GM23338 (cell line): Measurements from ENCODE around the gene CEPT1. TPM values are rescaled to one million over a fixed set of nuclear protein-coding genes. Genes with fewer than 3 reads are reported as not detected.

Experiments used
- ATAC-seq: fragments of 200-7000 bp; cut with Tn5 transposase; 3 replicates; pipeline ENCODE4 v1.9.1; 2020
- DNase-seq: peaks from one replicate; pipeline ENCODE4 v3.0.0-alpha.2; 2015; ENCODE audit warnings: low spot score
- H2AFZ ChIP-seq: fragments of 200-600 bp; sonication (generic); 2 replicates; pipeline ENCODE4 v1.8.0; 2016; ENCODE audit warnings: antibody characterized with exemption, mild to moderate bottlenecking, moderate library complexity
- H3F3A ChIP-seq: fragments of 200-600 bp; sonication (generic); replicated peaks from 2 replicates; pipeline ENCODE4 v1.8.0; 2017; ENCODE audit warnings: antibody characterized with exemption, mixed run types, low read depth
- H3K27ac ChIP-seq: fragments of 200-600 bp; sonication (generic); 2 replicates; pipeline ENCODE4 v1.6.1; 2016; ENCODE audit warnings: low read depth
- H3K27me3 ChIP-seq: fragments of 200-600 bp; sonication (generic); 2 replicates; pipeline ENCODE4 v1.8.0; 2016; ENCODE audit warnings: mild to moderate bottlenecking, mixed run types, moderate library complexity; ENCODE audit not compliant: insufficient read depth
- H3K36me3 ChIP-seq: fragments of 200-600 bp; sonication (generic); 2 replicates; pipeline ENCODE4 v1.8.0; 2016; ENCODE audit warnings: mild to moderate bottlenecking; ENCODE audit not compliant: insufficient read depth
- H3K4me1 ChIP-seq: fragments of 200-600 bp; sonication (generic); 2 replicates; pipeline ENCODE4 v1.8.0; 2016; ENCODE audit warnings: mild to moderate bottlenecking, moderate library complexity; ENCODE audit not compliant: insufficient read depth
- H3K4me2 ChIP-seq: fragments of 200-600 bp; sonication (generic); 2 replicates; pipeline ENCODE4 v1.7.1; 2017; ENCODE audit warnings: mixed run types
- H3K4me3 ChIP-seq: fragments of 200-600 bp; sonication (generic); 2 replicates; pipeline ENCODE4 v1.6.1; 2016; ENCODE audit warnings: mixed run types
- H3K79me2 ChIP-seq: fragments of 200-600 bp; sonication (generic); replicated peaks from 2 replicates; pipeline ENCODE4 v1.8.0; 2017; ENCODE audit warnings: mild to moderate bottlenecking; ENCODE audit not compliant: insufficient read depth
- H3K9me2 ChIP-seq: fragments of 200-600 bp; sonication (generic); 2 replicates; pipeline ENCODE4 v1.8.0; 2017; ENCODE audit not compliant: insufficient read depth
- H4K20me1 ChIP-seq: fragments of 200-600 bp; sonication (generic); replicated peaks from 2 replicates; pipeline ENCODE4 v1.8.0; 2017; ENCODE audit warnings: mild to moderate bottlenecking; ENCODE audit not compliant: insufficient read depth
- H3K27ac Mint-ChIP-seq: 2 replicates; pipeline ENCODE4 v1.8.0; 2020; ENCODE audit warnings: inconsistent platforms, mild to moderate bottlenecking, moderate library complexity, mixed read lengths
- H3K27me3 Mint-ChIP-seq: 3 replicates; pipeline ENCODE4 v1.8.0; 2022; ENCODE audit warnings: low read depth, mild to moderate bottlenecking, moderate library complexity, mixed read lengths, inconsistent platforms; ENCODE audit not compliant: insufficient read depth, poor library complexity
- H3K36me3 Mint-ChIP-seq: 3 replicates; pipeline ENCODE4 v1.8.0; 2021; ENCODE audit warnings: low read depth, mild to moderate bottlenecking, inconsistent platforms, moderate library complexity, mixed read lengths
- H3K4me1 Mint-ChIP-seq: 3 replicates; pipeline ENCODE4 v1.8.0; 2020; ENCODE audit warnings: mild to moderate bottlenecking, inconsistent platforms, mixed read lengths
- H3K4me3 Mint-ChIP-seq: 3 replicates; pipeline ENCODE4 v1.8.0; 2021; ENCODE audit warnings: moderate library complexity, mild to moderate bottlenecking, inconsistent platforms, mixed read lengths
- H3K9me3 Mint-ChIP-seq: 3 replicates; pipeline ENCODE4 v1.8.0; 2020; ENCODE audit warnings: moderate library complexity, mild to moderate bottlenecking, inconsistent platforms, mixed read lengths
- EZH2 ChIP-seq: fragments of 200-600 bp; sonication (generic); IDR thresholded peaks from one replicate; pipeline ENCODE4 v1.8.0; 2017; ENCODE audit warnings: antibody characterized with exemption, mild to moderate bottlenecking, low read depth; ENCODE audit not compliant: unreplicated experiment
- EZH2phosphoT487 ChIP-seq: fragments of 200-600 bp; sonication (generic); IDR thresholded peaks from one replicate; pipeline ENCODE4 v1.8.1; 2018; ENCODE audit warnings: antibody characterized with exemption; ENCODE audit not compliant: unreplicated experiment
- POLR2AphosphoS5 ChIP-seq: IDR thresholded peaks from 2 replicates; pipeline ENCODE4 v1.6.1; 2016; ENCODE audit warnings: antibody characterized with exemption, low read depth
- ZNF331 ChIP-seq: fragments of 250-450 bp; sonication (Bioruptor Pico); IDR thresholded peaks from 2 replicates; pipeline ENCODE4 v1.5.0; 2020; ENCODE audit warnings: low read depth, mild to moderate bottlenecking, moderate library complexity
- polyA plus RNA-seq: library from polyadenylated mRNA; unstranded; fragments of >200 nt; fragmentation: Nextera tagmentation; extraction: Ambion mirVana; gene quantifications from 2 replicates; pipeline ENCODE4 v1.2.1, GENCODE V29; 2016
- total RNA-seq: library from RNA; depleted of rRNA; stranded (reverse); fragments of >200 nt; shearing (Covaris generic); gene quantifications from 2 replicates; pipeline ENCODE4 v1.2.3, GENCODE V29; 2014
- TF ChIP-seq, protein P1 (sequence below): IDR thresholded peaks from 2 replicates; pipeline ENCODE4 v1.6.1; 2016; ENCODE audit warnings: antibody characterized with exemption
- TF ChIP-seq, protein P2 (sequence below): IDR thresholded peaks from one replicate; pipeline ENCODE4 v1.6.1; 2018; ENCODE audit warnings: antibody characterized with exemption; ENCODE audit not compliant: unreplicated experiment
- TF ChIP-seq, protein P3 (sequence below), 2 experiments: fragments of 200-600 bp in 1 of 2; sonication (generic) in 1 of 2; conservative IDR thresholded peaks; 2 replicates each; pipeline versions ENCODE4 v1.5.1 to v1.6.1; 2016 to 2017; ENCODE audit warnings: antibody characterized with exemption in 2 of 2, low read depth in 2 of 2, mild to moderate bottlenecking in 2 of 2, moderate library complexity in 1 of 2

Gene CEPT1
- total and polyA plus RNA-seq, 2 experiments from 2014 or later, result 17.3 to 39.5 TPM

DNA sequence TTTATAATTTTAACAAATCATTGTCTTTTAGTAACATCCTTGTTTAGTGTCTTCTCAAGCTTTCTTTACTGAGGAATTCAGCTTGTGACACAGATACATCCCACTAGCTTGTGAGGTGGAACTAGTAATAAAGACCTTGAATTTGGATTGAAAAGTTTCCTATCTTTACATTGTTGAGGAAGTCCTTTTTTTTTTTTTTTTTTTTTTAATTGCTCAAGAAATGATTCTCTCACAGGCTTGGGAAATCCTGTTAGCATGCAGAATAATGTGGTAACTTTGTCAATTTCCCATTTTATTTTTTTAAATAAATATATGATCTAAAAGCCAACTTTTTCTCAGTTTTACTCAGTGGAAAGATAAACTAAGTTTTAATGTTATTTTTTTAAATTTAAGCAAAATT, 44.6 kb downstream of the CEPT1 start:
- no peaks in the 10 kb centered on the region for H4K20me1 ChIP-seq
- H3K4me2 ChIP-seq, result no peak overlapping the region
- H3K4me1 Mint-ChIP-seq, result no peaks in the 10 kb centered on the region
- peaks cover 44% of the 10 kb centered on the region for H3K36me3 Mint-ChIP-seq
- H3K27me3 Mint-ChIP-seq, result no peaks in the 10 kb centered on the region
- H3K9me2 ChIP-seq, result no peaks in the 10 kb centered on the region; the same call in 1 of the 2 replicates
- H3K4me3 Mint-ChIP-seq, result no peak overlapping the region
- TF ChIP-seq, protein P1, sequence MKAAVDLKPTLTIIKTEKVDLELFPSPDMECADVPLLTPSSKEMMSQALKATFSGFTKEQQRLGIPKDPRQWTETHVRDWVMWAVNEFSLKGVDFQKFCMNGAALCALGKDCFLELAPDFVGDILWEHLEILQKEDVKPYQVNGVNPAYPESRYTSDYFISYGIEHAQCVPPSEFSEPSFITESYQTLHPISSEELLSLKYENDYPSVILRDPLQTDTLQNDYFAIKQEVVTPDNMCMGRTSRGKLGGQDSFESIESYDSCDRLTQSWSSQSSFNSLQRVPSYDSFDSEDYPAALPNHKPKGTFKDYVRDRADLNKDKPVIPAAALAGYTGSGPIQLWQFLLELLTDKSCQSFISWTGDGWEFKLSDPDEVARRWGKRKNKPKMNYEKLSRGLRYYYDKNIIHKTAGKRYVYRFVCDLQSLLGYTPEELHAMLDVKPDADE, result no peak
- TF ChIP-seq, protein P2, sequence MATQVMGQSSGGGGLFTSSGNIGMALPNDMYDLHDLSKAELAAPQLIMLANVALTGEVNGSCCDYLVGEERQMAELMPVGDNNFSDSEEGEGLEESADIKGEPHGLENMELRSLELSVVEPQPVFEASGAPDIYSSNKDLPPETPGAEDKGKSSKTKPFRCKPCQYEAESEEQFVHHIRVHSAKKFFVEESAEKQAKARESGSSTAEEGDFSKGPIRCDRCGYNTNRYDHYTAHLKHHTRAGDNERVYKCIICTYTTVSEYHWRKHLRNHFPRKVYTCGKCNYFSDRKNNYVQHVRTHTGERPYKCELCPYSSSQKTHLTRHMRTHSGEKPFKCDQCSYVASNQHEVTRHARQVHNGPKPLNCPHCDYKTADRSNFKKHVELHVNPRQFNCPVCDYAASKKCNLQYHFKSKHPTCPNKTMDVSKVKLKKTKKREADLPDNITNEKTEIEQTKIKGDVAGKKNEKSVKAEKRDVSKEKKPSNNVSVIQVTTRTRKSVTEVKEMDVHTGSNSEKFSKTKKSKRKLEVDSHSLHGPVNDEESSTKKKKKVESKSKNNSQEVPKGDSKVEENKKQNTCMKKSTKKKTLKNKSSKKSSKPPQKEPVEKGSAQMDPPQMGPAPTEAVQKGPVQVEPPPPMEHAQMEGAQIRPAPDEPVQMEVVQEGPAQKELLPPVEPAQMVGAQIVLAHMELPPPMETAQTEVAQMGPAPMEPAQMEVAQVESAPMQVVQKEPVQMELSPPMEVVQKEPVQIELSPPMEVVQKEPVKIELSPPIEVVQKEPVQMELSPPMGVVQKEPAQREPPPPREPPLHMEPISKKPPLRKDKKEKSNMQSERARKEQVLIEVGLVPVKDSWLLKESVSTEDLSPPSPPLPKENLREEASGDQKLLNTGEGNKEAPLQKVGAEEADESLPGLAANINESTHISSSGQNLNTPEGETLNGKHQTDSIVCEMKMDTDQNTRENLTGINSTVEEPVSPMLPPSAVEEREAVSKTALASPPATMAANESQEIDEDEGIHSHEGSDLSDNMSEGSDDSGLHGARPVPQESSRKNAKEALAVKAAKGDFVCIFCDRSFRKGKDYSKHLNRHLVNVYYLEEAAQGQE, result no peak
- TF ChIP-seq EZH2 (no peak), EZH2phosphoT487 (no peak), POLR2AphosphoS5 (no peak)
- TF ChIP-seq, protein P3, sequence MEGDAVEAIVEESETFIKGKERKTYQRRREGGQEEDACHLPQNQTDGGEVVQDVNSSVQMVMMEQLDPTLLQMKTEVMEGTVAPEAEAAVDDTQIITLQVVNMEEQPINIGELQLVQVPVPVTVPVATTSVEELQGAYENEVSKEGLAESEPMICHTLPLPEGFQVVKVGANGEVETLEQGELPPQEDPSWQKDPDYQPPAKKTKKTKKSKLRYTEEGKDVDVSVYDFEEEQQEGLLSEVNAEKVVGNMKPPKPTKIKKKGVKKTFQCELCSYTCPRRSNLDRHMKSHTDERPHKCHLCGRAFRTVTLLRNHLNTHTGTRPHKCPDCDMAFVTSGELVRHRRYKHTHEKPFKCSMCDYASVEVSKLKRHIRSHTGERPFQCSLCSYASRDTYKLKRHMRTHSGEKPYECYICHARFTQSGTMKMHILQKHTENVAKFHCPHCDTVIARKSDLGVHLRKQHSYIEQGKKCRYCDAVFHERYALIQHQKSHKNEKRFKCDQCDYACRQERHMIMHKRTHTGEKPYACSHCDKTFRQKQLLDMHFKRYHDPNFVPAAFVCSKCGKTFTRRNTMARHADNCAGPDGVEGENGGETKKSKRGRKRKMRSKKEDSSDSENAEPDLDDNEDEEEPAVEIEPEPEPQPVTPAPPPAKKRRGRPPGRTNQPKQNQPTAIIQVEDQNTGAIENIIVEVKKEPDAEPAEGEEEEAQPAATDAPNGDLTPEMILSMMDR (conservative IDR thresholded peaks at IDR 0.05; ENCODE audit: low read depth in 2 of 2), result no peak
- no peaks in the 10 kb centered on the region for H3K27me3 ChIP-seq
- H3K4me3 ChIP-seq, result no peak overlapping the region
- DNase-seq, result no peak
- no peaks in the 10 kb centered on the region for H3K9me3 Mint-ChIP-seq
- H3K27ac Mint-ChIP-seq, result no peak overlapping the region
- no peak for ATAC-seq
- H3K27ac ChIP-seq, result no peak overlapping the region
- no peaks in the 10 kb centered on the region for H3K4me1 ChIP-seq
- H3F3A ChIP-seq, result no peaks in the 10 kb centered on the region
- H3K36me3 ChIP-seq, result peaks cover 6% of the 10 kb centered on the region
- H2AFZ ChIP-seq, result no peak overlapping the region
- no peaks in the 10 kb centered on the region for H3K79me2 ChIP-seq

DNA sequence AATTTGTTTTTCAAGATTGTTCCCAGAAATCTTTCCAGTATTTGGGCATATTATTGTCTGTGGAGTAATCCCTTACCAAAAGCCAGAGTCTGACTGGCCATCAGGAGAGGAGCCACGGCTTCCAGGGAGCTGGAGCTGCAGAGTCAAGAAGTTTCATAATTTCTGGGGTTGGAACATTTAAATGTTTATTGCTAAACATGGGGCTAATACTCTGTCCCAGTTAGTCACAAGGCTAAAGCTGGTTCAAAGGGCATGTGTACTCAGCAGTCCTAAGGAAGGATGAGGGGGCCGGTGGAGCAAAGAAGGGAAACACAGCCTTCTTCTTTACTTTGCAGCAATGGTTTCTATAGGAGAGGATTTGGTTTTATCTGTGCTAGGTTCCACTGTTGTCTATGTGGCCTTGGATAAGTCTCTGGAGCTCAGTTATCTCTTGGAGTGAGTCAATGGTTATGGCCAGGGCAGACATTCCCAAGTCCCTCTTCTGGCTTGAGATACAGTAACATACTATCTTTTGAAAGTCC, 51.0 kb downstream of the CEPT1 start:
- H3K27ac Mint-ChIP-seq, result no peak overlapping the region
- no peak for TF ChIP-seq EZH2phosphoT487
- no peak for TF ChIP-seq ZNF331 (CRISPR knock-in tag)
- TF ChIP-seq, protein P3 (conservative IDR thresholded peaks at IDR 0.05; ENCODE audit: low read depth in 2 of 2), result no peak
- no peak for TF ChIP-seq EZH2

More for the DNA sequence above, 51.0 kb downstream of the CEPT1 start:
- no peaks in the 10 kb centered on the region for H3K79me2 ChIP-seq
- H3K4me1 Mint-ChIP-seq, result peaks cover 12% of the 10 kb centered on the region
- H3K27ac ChIP-seq, result no peak overlapping the region
- no peak overlapping the region for H3K4me3 ChIP-seq
- H3K9me3 Mint-ChIP-seq, result no peaks in the 10 kb centered on the region
- no peaks in the 10 kb centered on the region for H3K4me1 ChIP-seq
- no peaks in the 10 kb centered on the region for H3F3A ChIP-seq
- no peaks in the 10 kb centered on the region; the same call in 1 of the 2 replicates for H3K9me2 ChIP-seq
- no peaks in the 10 kb centered on the region; the same call in 1 of the 2 replicates for H3K36me3 ChIP-seq
- H3K4me2 ChIP-seq, result no peak overlapping the region
- ATAC-seq (no peak), DNase-seq (no peak)
- no peaks in the 10 kb centered on the region for H4K20me1 ChIP-seq
- no peak overlapping the region for H2AFZ ChIP-seq
- no peaks in the 10 kb centered on the region for H3K27me3 ChIP-seq
- H3K27me3 Mint-ChIP-seq, result peaks cover 3% of the 10 kb centered on the region
- peaks cover 17% of the 10 kb centered on the region for H3K36me3 Mint-ChIP-seq
- no peak overlapping the region for H3K4me3 Mint-ChIP-seq
